ENCODE data around the gene BSPRY.
"Not testable (repeated sequence)": the region's sequence is repeated elsewhere in the genome, so short reads cannot be mapped to it uniquely, and the experiment has no call there.

BSPRY gene

GRCh38 chr9:113341712-113342410 is 7.5 kb upstream of the BSPRY start:
- no peak for DNase-seq (ENCODE audit: low read depth in 3 of 3, low spot score in 1 of 3)

- no peak for DNase-seq (ENCODE audit: low read depth in 3 of 3, low spot score in 1 of 3)
Observed at GRCh38 chr9:113343732-113344231, 5.6 kb upstream of the BSPRY start.

- DNase-seq (ENCODE audit: low read depth in 3 of 3, low spot score in 1 of 3): no peak
Observed at GRCh38 chr9:113345190-113345589, 4.2 kb upstream of the BSPRY start.

GRCh38 chr9:113345671-113346070 is 3.7 kb upstream of the BSPRY start:
- DNase-seq (ENCODE audit: low read depth in 3 of 3, low spot score in 1 of 3): no peak

GRCh38 chr9:113348437-113348836 is 904 bp upstream of the BSPRY start:
- no peak for DNase-seq (ENCODE audit: low read depth in 3 of 3, low spot score in 1 of 3)

- DNase-seq (ENCODE audit: low read depth in 3 of 3, low spot score in 1 of 3): no peak
Observed at GRCh38 chr9:113349066-113349444, 286 bp upstream of the BSPRY start.

- no peak for DNase-seq (ENCODE audit: low read depth in 3 of 3, low spot score in 1 of 3)
Observed at GRCh38 chr9:113350107-113350661, 843 bp downstream of the BSPRY start.

GRCh38 chr9:113350937-113351336 is 1.6 kb downstream of the BSPRY start:
- no peak for DNase-seq (ENCODE audit: low read depth in 3 of 3, low spot score in 1 of 3)

GRCh38 chr9:113352006-113352405 is 2.7 kb downstream of the BSPRY start:
- DNase-seq (ENCODE audit: low read depth in 3 of 3, low spot score in 1 of 3): no peak

- DNase-seq (ENCODE audit: low read depth in 3 of 3, low spot score in 1 of 3): no peak
Observed at GRCh38 chr9:113352411-113352810, 3.1 kb downstream of the BSPRY start.

- no peak for DNase-seq (ENCODE audit: low read depth in 3 of 3, low spot score in 1 of 3)
Observed at GRCh38 chr9:113355040-113355596, 5.8 kb downstream of the BSPRY start.

- DNase-seq (ENCODE audit: low read depth in 3 of 3, low spot score in 1 of 3): no peak
Observed at GRCh38 chr9:113356686-113357292, 7.4 kb downstream of the BSPRY start.

GRCh38 chr9:113359385-113359784 is 10.0 kb downstream of the BSPRY start:
- no peak for DNase-seq (ENCODE audit: low read depth in 3 of 3, low spot score in 1 of 3)

- DNase-seq (ENCODE audit: low read depth in 3 of 3, low spot score in 1 of 3): no peak
Observed at GRCh38 chr9:113360242-113360842, 11.0 kb downstream of the BSPRY start.

- no peak for DNase-seq (ENCODE audit: low read depth in 3 of 3, low spot score in 1 of 3)
Observed at GRCh38 chr9:113361304-113362018, 12.1 kb downstream of the BSPRY start.

GRCh38 chr9:113363336-113363735 is 14.0 kb downstream of the BSPRY start:
- no peak for DNase-seq (ENCODE audit: low read depth in 3 of 3, low spot score in 1 of 3)

- DNase-seq (ENCODE audit: low read depth in 3 of 3, low spot score in 1 of 3): no peak
Observed at GRCh38 chr9:113364951-113365350, 15.6 kb downstream of the BSPRY start.

GRCh38 chr9:113365652-113366051 is 16.3 kb downstream of the BSPRY start:
- DNase-seq (ENCODE audit: low read depth in 3 of 3, low spot score in 1 of 3): not testable (repeated sequence)

GRCh38 chr9:113368348-113368981 is 19.1 kb downstream of the BSPRY start:
- no peak for DNase-seq (ENCODE audit: low read depth in 3 of 3, low spot score in 1 of 3)

GRCh38 chr9:113368982-113369854 is 19.9 kb downstream of the BSPRY start:
- no peak for DNase-seq (ENCODE audit: low read depth in 3 of 3, low spot score in 1 of 3)

All from stimulated activated CD4-positive, alpha-beta T cell treated with anti-CD3 and anti-CD28 coated beads, TNF-alpha, amount 100 ng/mL, for 1 hour (primary cell).